Measurements from ENCODE around the gene TCAP.
"Not testable (repeated sequence)": the region's sequence is repeated elsewhere in the genome, so short reads cannot be mapped to it uniquely, and the experiment has no call there.

TCAP gene

GRCh38 chr17:39684369-39685192 is 19.4 kb downstream of the TCAP start:
- DNase-seq, result no peak

GRCh38 chr17:39687101-39687545 is 22.0 kb downstream of the TCAP start:
- DNase-seq, result no peak

GRCh38 chr17:39687546-39688474 is 22.7 kb downstream of the TCAP start, which contains the start of gene PGAP3:
TSS of gene PGAP3 (minus strand) at chr17:39688057. CDS start at chr17:39688014, 43 bp downstream.
- DNase-seq, result peak; percentile 65

GRCh38 chr17:39688475-39688835 is 23.3 kb downstream of the TCAP start:
- no peak for DNase-seq

- no peak for DNase-seq
Measured at GRCh38 chr17:39688945-39689344, 23.8 kb downstream of the TCAP start.

- DNase-seq, result no peak
Measured at GRCh38 chr17:39694593-39694992, 29.4 kb downstream of the TCAP start.

GRCh38 chr17:39695089-39695474 is 29.9 kb downstream of the TCAP start:
- no peak for DNase-seq

GRCh38 chr17:39696731-39697130 is 31.6 kb downstream of the TCAP start:
- no peak for DNase-seq

- no peak for DNase-seq
Measured at GRCh38 chr17:39697961-39698360, 32.8 kb downstream of the TCAP start.

- DNase-seq, result not testable (repeated sequence)
Measured at GRCh38 chr17:39699157-39699817, 34.1 kb downstream of the TCAP start.

GRCh38 chr17:39699818-39700147 is 34.6 kb downstream of the TCAP start, which contains the start of gene ERBB2:
TSS of gene ERBB2 (plus strand) at chr17:39700064. CDS start at chr17:39700239, 175 bp downstream.
- DNase-seq, result no peak

- no peak for DNase-seq
Measured at GRCh38 chr17:39700148-39700987, 35.2 kb downstream of the TCAP start.

GRCh38 chr17:39701012-39701783 is 36.0 kb downstream of the TCAP start:
- DNase-seq, result no peak

- no peak for DNase-seq
Measured at GRCh38 chr17:39701784-39702422, 36.8 kb downstream of the TCAP start.

GRCh38 chr17:39702901-39703893 is 38.0 kb downstream of the TCAP start:
- DNase-seq, result no peak

- no peak for DNase-seq
Measured at GRCh38 chr17:39703913-39704312, 38.8 kb downstream of the TCAP start.

GRCh38 chr17:39704821-39705551 is 39.8 kb downstream of the TCAP start:
- no peak for DNase-seq

GRCh38 chr17:39705786-39706348 is 40.7 kb downstream of the TCAP start:
- DNase-seq, result no peak
